ENCODE results near the gene RAP2C. TPM values are rescaled to one million over a fixed set of nuclear protein-coding genes. Genes with fewer than 3 reads are reported as not detected.
"Not testable (repeated sequence)": the region's sequence is repeated elsewhere in the genome, so short reads cannot be mapped to it uniquely, and the experiment has no call there.

RAP2C gene
- total RNA-seq, 2 donors from 2014 or later = 10.8 to 11.5 TPM

DNA sequence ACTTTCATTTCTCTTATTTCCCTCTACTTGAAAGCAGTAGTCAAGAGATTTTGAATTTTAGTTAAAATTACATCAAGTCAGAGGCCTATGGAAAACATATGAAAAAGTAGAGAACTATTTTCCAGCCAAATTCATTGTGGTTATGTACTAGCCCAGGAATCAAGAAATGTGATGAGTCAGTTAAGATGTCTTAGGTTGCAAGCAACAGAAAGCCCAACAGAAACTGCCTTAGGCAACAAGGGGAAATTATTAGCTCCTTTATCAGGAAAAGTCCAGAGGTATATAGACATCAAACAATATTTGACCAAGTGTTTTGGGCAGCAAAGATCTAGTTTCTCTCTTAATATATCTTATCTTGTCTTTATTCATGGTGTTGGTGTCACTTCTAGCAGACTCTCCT lies 53.6 kb downstream of the RAP2C start:
- TF ChIP-seq, protein P1, sequence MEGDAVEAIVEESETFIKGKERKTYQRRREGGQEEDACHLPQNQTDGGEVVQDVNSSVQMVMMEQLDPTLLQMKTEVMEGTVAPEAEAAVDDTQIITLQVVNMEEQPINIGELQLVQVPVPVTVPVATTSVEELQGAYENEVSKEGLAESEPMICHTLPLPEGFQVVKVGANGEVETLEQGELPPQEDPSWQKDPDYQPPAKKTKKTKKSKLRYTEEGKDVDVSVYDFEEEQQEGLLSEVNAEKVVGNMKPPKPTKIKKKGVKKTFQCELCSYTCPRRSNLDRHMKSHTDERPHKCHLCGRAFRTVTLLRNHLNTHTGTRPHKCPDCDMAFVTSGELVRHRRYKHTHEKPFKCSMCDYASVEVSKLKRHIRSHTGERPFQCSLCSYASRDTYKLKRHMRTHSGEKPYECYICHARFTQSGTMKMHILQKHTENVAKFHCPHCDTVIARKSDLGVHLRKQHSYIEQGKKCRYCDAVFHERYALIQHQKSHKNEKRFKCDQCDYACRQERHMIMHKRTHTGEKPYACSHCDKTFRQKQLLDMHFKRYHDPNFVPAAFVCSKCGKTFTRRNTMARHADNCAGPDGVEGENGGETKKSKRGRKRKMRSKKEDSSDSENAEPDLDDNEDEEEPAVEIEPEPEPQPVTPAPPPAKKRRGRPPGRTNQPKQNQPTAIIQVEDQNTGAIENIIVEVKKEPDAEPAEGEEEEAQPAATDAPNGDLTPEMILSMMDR (IDR thresholded peaks at IDR 0.05) = no peak
- no peak for DNase-seq (ENCODE audit: low spot score)
- H3K27ac ChIP-seq = no peak overlapping the region
- H3K27me3 ChIP-seq = no peaks in the 10 kb centered on the region
- H3K4me3 ChIP-seq = no peak overlapping the region
- H3K36me3 ChIP-seq = no peaks in the 10 kb centered on the region
- peaks cover 0 to 15% of the 10 kb centered on the region in 2 donors for H3K9me3 ChIP-seq
- H3K4me1 ChIP-seq = no peaks in the 10 kb centered on the region

DNA sequence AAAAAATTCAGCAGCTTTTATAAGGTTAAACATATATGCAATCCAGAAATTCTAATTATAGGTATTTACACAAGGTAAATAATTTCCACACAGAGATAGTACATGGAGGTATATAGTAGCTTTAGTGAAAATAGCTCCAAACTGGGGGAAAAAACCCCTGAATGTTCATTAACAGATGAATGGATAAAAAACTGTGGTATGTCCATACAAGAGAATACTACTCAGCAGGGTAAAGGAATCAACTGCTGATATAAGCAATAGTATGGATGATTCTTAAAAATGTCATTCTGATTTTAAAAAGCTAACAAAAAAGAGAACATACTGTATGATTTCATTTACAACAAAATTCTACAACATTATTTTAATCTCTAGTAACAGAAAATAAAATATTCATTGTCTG lies 54.2 kb downstream of the RAP2C start:
- Histone ChIP-seq H3K9me3 (peaks cover 0 to 18% of the 10 kb centered on the region in 2 donors), H3K27ac (no peak overlapping the region), H3K4me3 (no peak overlapping the region), H3K36me3 (no peaks in the 10 kb centered on the region), H3K27me3 (no peaks in the 10 kb centered on the region), H3K4me1 (no peaks in the 10 kb centered on the region)
- no peak for DNase-seq (ENCODE audit: low spot score)
- TF ChIP-seq, protein P1 (IDR thresholded peaks at IDR 0.05) = no peak

DNA sequence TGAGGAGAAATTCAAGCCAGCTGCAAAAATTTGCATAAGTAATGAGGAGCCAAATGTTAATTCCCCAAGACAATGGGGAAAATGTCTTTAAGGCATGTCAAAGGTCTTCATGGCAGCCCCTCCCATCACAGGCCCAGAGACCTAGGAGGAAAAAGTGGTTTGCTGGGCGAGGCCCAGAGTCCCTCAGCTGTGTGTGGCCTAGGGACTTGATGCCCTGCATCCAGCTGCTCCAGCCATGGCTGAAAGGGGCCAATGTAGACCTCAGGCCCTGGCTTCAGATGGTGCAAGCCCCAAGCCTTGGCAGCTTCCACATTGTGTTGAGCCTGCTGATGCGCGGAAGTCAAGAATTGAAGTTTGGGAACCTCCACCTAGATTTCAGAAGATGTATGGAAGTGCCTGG lies 56.2 kb downstream of the RAP2C start:
- H3K27ac ChIP-seq; H3K4me3 ChIP-seq; H3K27me3 ChIP-seq; DNase-seq (ENCODE audit: low spot score); H3K36me3 ChIP-seq; H3K4me1 ChIP-seq: not testable (repeated sequence)
- peaks cover 0 to 19% of the 10 kb centered on the region in 2 donors for H3K9me3 ChIP-seq

DNA sequence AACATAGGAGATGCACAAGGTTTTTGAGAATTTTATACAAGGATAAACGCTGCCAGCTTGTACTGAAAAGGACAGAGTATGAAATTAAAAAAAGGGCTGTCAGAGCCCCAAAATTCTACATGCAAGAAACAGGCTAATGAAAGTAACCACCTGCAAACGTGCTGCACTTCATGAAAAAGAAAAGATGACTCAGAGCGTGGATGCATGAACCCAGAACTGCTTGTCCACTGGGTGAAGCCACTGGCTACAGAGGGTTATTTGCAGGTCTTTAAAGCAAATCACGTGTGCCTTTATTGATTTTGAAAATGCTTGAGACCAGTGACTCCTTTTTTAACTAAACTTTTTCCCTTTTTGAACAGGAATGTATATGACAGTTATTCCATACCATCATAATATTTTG lies 66.1 kb downstream of the RAP2C start:
- TF ChIP-seq, protein P1 (IDR thresholded peaks at IDR 0.05) = no peak

More for the DNA sequence above, 66.1 kb downstream of the RAP2C start:
- H3K27me3 ChIP-seq = no peaks in the 10 kb centered on the region
- H3K4me3 ChIP-seq = no peak overlapping the region
- H3K27ac ChIP-seq = no peak overlapping the region
- DNase-seq (ENCODE audit: low spot score) = no peak
- no peaks in the 10 kb centered on the region for H3K9me3 ChIP-seq
- H3K4me1 ChIP-seq = no peaks in the 10 kb centered on the region
- no peaks in the 10 kb centered on the region for H3K36me3 ChIP-seq

Other genes with a start within 250 kb of the RAP2C start
- gene STK26, start 196.1 kb downstream of the RAP2C start, total RNA-seq = 1 to 10 TPM; 2.7 to 4.7 TPM
- not detected for gene FRMD7, start 91.4 kb downstream of the RAP2C start, total RNA-seq

All from right atrium auricular region (tissue), 2 donors.